Measurements from ENCODE around the gene CTNNBIP1.

The CTNNBIP1 gene

DNA sequence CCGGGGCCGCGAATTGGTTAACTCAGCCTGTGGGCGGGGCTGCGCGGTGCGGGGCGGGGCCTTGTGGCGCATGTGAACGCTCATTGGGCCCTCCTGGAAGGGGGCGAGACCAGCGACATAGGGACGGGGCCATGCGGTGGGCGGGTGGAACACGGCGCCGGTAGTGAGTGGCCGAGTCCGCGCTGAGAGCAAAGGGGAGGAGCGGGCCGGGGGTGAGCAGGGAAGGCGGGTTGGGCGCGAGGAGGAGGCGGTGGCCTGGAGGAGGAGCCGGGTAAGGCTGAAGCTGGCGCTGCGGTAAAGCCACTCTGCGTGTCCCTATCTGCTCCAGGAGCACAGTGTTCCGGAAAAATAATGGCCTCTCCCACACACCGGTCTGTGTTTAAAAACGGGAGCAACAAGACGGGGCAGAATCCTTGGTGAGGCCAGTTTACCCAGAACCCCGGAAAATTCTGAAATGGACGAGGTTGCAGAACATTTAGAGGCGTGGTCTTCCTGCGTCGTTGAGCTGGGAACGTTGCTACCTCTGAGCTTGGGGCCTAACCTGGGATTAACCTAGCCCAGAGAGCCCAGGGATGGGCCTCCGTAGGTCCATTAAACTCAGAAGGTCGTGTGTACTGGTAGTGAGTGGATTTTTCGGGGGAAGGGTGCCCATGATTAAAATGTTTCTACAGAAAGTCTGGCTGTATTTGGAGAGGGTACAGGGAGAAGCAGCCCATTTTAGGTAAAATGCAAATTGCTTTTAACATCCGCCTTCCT lies 532 bp upstream of the CTNNBIP1 start:
- peak; percentile 99 for ATAC-seq
- TF ChIP-seq SNAI2 (CRISPR knock-in tag; IDR thresholded peaks at IDR 0.05) (no peak), ISL1 (CRISPR knock-in tag; IDR thresholded peaks at IDR 0.05) (no peak), TCF4 (CRISPR knock-in tag; IDR thresholded peaks at IDR 0.05; ENCODE audit: borderline replicate concordance) (no peak), TOX (CRISPR knock-in tag; IDR thresholded peaks at IDR 0.05; ENCODE audit: borderline replicate concordance) (no peak), ZFP30 (CRISPR knock-in tag; IDR thresholded peaks at IDR 0.05) (no peak), ESRRG (CRISPR knock-in tag; IDR thresholded peaks at IDR 0.05) (no peak), ZNF70 (CRISPR knock-in tag; IDR thresholded peaks at IDR 0.05) (no peak), ARNTL (CRISPR knock-in tag; IDR thresholded peaks at IDR 0.05; ENCODE audit: borderline replicate concordance, low read depth) (no peak)
- TF ChIP-seq, protein P1, sequence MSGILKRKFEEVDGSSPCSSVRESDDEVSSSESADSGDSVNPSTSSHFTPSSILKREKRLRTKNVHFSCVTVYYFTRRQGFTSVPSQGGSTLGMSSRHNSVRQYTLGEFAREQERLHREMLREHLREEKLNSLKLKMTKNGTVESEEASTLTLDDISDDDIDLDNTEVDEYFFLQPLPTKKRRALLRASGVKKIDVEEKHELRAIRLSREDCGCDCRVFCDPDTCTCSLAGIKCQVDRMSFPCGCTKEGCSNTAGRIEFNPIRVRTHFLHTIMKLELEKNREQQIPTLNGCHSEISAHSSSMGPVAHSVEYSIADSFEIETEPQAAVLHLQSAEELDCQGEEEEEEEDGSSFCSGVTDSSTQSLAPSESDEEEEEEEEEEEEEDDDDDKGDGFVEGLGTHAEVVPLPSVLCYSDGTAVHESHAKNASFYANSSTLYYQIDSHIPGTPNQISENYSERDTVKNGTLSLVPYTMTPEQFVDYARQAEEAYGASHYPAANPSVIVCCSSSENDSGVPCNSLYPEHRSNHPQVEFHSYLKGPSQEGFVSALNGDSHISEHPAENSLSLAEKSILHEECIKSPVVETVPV (CRISPR knock-in tag; IDR thresholded peaks at IDR 0.05) = no peak

DNA sequence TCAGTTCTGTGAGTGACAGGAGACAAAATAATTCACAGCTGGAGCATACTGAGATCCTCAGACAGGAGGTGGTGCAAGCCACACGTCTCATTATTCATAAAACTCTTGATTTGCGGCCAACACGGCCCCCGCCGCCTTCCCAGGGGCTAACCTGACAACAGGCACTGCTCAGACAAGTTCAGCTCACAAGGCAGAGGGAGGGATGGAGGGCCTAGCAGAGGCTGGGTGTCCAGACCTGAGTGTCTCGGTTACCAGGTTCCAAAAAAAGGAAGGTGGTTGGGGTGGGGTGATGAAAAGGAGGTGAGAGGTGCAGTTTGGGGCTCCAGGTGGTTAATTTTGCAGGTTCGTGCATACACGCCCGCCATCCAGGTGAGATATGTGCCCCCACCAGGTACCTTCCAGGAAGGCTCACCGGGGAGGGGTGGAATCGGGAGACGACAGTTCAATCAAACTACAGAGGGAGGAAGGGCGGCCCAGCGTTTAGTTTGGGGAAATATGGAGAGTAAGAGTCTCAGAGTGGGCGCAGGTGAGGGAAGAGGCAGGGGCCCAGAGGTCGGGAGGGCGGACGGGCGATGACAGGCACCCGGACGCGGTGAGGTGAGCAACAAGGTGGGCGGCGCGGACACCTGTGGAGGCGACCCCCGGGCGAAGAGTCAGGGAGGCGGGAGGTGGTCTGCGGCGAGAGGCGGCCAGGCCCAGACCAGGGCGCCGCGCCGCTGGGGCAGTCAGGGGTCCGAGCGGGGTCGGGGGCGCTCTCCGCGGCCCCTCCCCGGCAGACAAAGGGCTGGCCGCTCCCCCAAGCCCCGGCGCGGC lies 629 bp downstream of the CTNNBIP1 start:
- TF ChIP-seq TOX (CRISPR knock-in tag; IDR thresholded peaks at IDR 0.05; ENCODE audit: borderline replicate concordance) (no peak), RARB (CRISPR knock-in tag; IDR thresholded peaks at IDR 0.05) (no peak), BACH2 (CRISPR knock-in tag; IDR thresholded peaks at IDR 0.05; ENCODE audit: borderline replicate concordance) (no peak), ZFP30 (CRISPR knock-in tag; IDR thresholded peaks at IDR 0.05) (no peak), ZNF565 (CRISPR knock-in tag; conservative IDR thresholded peaks at IDR 0.05; ENCODE audit: low read depth) (no peak), GLIS3 (CRISPR knock-in tag; IDR thresholded peaks at IDR 0.05) (no peak), SNAI2 (CRISPR knock-in tag; IDR thresholded peaks at IDR 0.05) (no peak), ZFP3 (CRISPR knock-in tag; IDR thresholded peaks at IDR 0.05) (no peak), ISL1 (CRISPR knock-in tag; IDR thresholded peaks at IDR 0.05) (no peak), CSDC2 (CRISPR knock-in tag; IDR thresholded peaks at IDR 0.05) (no peak)
- TF ChIP-seq, protein P1 (CRISPR knock-in tag; IDR thresholded peaks at IDR 0.05) = no peak
- TF ChIP-seq, protein P2, sequence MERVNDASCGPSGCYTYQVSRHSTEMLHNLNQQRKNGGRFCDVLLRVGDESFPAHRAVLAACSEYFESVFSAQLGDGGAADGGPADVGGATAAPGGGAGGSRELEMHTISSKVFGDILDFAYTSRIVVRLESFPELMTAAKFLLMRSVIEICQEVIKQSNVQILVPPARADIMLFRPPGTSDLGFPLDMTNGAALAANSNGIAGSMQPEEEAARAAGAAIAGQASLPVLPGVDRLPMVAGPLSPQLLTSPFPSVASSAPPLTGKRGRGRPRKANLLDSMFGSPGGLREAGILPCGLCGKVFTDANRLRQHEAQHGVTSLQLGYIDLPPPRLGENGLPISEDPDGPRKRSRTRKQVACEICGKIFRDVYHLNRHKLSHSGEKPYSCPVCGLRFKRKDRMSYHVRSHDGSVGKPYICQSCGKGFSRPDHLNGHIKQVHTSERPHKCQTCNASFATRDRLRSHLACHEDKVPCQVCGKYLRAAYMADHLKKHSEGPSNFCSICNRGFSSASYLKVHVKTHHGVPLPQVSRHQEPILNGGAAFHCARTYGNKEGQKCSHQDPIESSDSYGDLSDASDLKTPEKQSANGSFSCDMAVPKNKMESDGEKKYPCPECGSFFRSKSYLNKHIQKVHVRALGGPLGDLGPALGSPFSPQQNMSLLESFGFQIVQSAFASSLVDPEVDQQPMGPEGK (CRISPR knock-in tag; IDR thresholded peaks at IDR 0.05; ENCODE audit: borderline replicate concordance) = no peak
- TF ChIP-seq, protein P3, sequence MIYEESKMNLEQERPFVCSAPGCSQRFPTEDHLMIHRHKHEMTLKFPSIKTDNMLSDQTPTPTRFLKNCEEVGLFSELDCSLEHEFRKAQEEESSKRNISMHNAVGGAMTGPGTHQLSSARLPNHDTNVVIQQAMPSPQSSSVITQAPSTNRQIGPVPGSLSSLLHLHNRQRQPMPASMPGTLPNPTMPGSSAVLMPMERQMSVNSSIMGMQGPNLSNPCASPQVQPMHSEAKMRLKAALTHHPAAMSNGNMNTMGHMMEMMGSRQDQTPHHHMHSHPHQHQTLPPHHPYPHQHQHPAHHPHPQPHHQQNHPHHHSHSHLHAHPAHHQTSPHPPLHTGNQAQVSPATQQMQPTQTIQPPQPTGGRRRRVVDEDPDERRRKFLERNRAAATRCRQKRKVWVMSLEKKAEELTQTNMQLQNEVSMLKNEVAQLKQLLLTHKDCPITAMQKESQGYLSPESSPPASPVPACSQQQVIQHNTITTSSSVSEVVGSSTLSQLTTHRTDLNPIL (CRISPR knock-in tag; IDR thresholded peaks at IDR 0.05; ENCODE audit: low read depth) = no peak
- TF ChIP-seq, protein P4, sequence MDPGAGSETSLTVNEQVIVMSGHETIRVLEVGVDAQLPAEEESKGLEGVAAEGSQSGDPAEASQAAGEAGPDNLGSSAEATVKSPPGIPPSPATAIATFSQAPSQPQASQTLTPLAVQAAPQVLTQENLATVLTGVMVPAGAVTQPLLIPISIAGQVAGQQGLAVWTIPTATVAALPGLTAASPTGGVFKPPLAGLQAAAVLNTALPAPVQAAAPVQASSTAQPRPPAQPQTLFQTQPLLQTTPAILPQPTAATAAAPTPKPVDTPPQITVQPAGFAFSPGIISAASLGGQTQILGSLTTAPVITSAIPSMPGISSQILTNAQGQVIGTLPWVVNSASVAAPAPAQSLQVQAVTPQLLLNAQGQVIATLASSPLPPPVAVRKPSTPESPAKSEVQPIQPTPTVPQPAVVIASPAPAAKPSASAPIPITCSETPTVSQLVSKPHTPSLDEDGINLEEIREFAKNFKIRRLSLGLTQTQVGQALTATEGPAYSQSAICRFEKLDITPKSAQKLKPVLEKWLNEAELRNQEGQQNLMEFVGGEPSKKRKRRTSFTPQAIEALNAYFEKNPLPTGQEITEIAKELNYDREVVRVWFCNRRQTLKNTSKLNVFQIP (CRISPR knock-in tag; IDR thresholded peaks at IDR 0.05; ENCODE audit: borderline replicate concordance, low read depth) = no peak
- ATAC-seq = no peak

DNA sequence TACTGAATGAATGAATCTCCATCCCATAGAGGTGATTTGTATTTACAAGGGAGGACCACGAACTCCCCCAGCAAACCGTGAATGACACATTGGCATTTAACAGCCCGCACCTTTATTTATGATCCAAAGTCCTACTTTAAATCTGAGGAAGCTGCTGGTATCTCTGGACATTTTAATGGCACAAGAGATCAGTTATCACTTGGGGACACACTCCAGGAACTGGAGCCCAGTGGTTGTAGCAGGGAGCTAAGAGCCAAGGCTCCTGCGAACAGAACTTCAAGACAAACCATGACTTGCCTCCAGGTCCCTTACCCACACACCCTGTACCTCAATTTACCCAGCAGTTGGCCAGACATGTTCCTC lies 1.2 kb downstream of the CTNNBIP1 start:
- TF ChIP-seq ZNF70 (CRISPR knock-in tag; IDR thresholded peaks at IDR 0.05) = no peak

DNA sequence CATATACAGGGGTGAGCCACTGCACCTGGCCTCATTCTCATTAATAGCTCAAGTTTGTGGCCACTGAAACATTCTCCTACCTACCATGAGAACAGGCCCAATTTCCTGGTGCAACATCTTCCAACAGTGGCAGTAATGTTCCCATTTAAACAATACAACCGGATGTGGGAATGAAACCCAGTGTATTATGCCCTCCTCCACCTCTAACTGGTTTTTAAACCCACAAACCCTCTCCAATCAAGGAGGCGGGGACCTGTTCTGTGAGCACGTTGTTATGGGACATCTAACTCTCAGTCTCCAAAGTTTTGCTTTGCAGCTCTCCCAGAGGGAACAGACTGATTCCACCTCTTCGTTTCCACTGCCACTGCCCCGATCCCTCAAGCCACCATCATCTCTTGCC lies 2.6 kb downstream of the CTNNBIP1 start:
- TF ChIP-seq ZC3H10 (CRISPR knock-in tag; IDR thresholded peaks at IDR 0.05) = no peak
- TF ChIP-seq, protein P4 (CRISPR knock-in tag; IDR thresholded peaks at IDR 0.05; ENCODE audit: borderline replicate concordance, low read depth) = no peak
- TF ChIP-seq ESRRG (CRISPR knock-in tag; IDR thresholded peaks at IDR 0.05) = no peak
- TF ChIP-seq TCF4 (CRISPR knock-in tag; IDR thresholded peaks at IDR 0.05; ENCODE audit: borderline replicate concordance) = no peak
- no peak for TF ChIP-seq OSR1 (CRISPR knock-in tag; IDR thresholded peaks at IDR 0.05)
- no peak for TF ChIP-seq ARNTL (CRISPR knock-in tag; IDR thresholded peaks at IDR 0.05; ENCODE audit: borderline replicate concordance, low read depth)
- no peak for ATAC-seq

More for the DNA sequence above, 1.2 kb downstream of the CTNNBIP1 start:
- no peak for ATAC-seq
